Activated CD4-positive, alpha-beta T cell treated with anti-CD3 and anti-CD28 coated beads, Interleukin-2, Interleukin-4, amounts not matched to agents 100 ng/mL and 50 ng/mL, durations not matched to agents 16 hours and 8 hours (primary cell): Measurements from ENCODE around the gene CNGB1.
"Not testable (repeated sequence)": the region's sequence is repeated elsewhere in the genome, so short reads cannot be mapped to it uniquely, and the experiment has no call there.

ENCODE experiments used
- DNase-seq: peaks from one replicate; pipeline ENCODE4 v3.0.0-alpha.2; 2020; ENCODE audit warnings: low spot score

CNGB1 gene

DNA sequence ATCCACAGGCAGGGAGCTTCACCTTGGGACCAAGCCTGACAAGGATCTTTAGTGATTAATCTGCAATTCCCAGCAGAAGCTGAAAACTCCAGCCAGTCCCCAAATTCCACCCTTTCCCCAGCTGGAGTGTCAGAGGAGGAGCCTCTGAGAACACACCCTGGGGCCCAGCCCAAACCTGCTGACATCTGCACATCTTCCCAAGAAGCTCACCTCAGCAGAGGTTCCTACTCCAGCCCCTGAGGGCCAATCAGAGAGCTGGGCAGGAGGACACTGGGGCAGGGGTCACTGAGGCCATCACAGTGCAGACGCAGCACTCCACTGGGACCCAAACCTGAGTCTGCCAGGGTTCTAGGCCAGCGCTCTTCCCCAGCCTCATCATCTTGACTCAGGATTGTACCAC is 44.9 kb downstream of the CNGB1 start:
- DNase-seq, result no peak

GRCh38 chr16:57925310-57925709 is 45.6 kb downstream of the CNGB1 start:
- no peak for DNase-seq

DNA sequence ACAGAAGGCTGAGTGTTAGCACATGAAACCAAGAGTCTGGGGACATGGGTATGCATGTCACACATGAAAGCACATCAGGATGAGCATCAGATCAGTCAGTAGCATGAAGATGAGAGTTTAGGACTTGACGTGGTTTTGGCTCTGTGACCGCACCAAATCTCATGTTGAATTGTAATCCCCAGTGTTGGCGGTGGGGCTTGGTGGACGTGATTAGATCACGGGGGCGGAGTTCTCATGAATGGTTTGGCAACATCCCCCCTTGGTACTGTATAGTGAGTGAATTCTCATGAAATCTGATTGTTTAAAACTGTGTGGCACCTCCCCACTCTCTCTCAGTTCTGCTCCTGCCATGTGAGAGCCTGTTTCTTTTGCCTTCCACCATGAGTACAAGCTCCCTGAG is 46.4 kb downstream of the CNGB1 start:
- no peak for DNase-seq

DNA sequence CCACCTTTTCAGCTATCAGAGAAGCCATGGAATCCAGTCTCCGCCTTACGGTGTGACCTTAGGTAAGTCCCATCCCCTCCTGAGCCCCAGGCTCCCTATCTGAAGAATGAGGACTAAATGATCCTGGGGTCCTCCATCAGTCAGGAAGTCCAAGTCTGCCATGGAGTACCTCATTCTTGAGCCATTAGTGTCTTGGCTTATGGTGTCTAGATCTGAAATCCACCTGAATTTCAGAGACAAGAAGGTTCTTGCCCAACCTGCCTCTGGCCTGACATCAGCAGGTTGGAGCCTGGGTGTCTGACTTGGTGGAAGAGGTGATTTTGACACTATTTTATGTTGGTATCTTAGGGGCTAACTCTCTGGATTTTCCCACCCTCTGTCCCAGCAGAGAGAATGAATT is 47.1 kb downstream of the CNGB1 start:
- DNase-seq, result no peak

DNA sequence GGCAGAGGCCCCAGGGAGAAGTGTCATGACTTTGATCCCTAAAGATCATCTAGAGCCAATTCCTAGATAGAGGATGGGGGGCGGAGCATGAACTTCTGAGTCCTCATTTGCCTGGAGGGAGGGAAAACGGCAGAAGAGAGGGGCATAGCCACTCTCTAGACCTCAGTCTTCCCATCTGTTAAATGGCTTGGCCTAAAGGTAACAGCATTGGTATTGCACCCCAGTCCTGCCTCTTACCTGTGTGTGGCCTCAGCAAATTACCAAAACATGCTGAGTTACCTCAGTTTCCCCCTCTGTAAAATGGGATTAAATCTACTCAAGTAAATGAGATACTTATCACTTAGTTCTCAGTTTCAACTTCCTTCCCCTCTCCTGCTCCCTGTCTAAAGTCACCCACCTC is 47.5 kb downstream of the CNGB1 start:
- no peak for DNase-seq

GRCh38 chr16:57920880-57921229 is 50.1 kb downstream of the CNGB1 start:
- DNase-seq, result no peak

- no peak for DNase-seq
Measured at GRCh38 chr16:57920215-57920879, 50.6 kb downstream of the CNGB1 start.

DNA sequence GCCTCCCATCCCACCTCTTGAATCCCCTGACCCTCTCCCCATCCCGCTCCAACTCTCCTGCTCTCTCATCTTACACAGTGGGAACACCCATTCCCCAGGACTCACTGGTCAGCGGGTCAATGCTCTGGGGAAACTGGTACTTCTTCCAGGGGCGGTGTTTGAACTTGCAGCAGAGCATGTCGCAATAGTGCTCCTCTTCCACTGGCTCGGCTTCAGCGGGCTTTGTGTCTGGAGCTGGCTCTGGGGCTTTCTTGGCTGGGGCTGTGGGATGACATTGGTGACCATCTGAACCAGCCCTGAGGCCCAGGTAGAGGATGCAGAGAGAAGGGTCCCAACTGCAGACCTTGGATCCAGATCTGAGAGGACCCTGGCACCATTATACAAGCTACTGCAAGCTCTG is 51.9 kb downstream of the CNGB1 start:
- DNase-seq, result no peak

DNA sequence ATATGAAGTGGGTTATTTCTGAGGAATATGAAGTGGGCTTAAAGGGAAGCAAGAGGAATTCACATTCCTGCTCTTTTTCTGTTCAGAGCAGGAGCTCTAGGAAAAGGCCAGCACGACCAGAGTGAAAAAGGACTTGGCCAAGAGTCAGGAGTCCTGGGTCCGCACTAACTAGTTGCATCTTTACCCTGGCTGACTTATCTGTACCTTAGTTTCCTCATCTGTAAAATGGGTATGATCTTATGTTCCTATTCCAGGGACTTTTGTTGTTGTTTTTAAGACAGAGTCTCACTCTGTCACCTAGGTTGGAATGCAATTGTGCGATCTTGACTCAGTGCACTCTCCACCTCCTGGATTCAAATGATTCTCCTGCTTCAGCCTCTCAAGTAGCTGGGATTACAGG is 52.5 kb downstream of the CNGB1 start:
- DNase-seq, result no peak

- not testable (repeated sequence) for DNase-seq
Measured at GRCh38 chr16:57917929-57918328, 53.0 kb downstream of the CNGB1 start.

- DNase-seq, result not testable (repeated sequence)
Measured at GRCh38 chr16:57917489-57917888, 53.4 kb downstream of the CNGB1 start.

DNA sequence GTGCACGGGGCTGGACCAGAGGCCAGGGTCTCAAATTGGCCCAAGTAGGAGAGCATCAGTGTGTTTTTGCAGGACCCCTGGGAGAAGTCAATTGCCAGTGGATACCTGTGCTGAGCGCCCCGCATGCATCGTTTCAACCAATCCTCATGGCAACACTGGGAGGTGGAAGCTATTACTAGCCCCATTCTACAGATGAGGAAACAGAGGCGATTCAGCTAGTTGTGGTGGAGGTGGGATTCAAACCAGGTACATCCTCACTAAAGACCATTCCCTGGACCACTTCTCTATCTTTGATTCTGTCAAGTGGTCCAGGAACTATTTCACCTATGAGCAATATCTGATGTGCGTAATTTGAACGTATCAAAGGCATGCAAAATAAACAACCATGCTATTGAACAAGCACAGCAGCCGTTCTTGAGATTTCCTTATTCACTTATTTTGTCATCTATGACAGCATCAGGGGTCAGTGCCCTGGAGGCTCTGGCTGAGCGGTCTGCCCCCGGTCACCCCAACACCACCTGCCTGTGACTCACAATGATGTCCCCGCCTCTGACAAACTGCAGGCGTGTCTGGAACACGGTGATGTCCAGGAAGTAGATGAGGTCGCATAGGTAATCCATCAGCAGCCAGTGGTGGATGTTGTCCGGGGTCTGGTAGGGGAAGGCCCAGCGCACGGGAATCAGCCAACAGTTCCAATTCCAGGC is 54.0 kb downstream of the CNGB1 start:
- DNase-seq, result no peak

GRCh38 chr16:57915811-57916488 is 55.0 kb downstream of the CNGB1 start:
- DNase-seq, result no peak

DNA sequence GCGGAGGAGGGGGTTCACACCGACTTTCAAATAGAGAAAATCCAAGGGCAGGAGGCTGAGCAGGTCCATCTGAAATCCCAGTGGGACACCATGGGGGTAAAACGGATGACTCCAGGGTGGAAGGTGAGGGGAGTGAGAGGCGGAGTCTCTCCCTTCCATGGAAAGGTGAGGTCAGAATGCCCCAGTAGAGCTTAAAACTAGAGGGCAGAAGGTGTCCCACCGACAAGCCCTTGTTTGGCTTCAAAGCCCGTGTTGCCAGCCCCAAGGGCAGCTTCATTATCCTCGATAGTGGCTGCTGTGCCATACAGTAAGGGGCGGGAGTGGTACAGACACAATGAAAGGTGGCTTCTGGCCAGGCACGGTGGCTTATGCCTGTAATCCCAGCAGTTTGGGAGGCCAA is 55.7 kb downstream of the CNGB1 start:
- no peak for DNase-seq

DNA sequence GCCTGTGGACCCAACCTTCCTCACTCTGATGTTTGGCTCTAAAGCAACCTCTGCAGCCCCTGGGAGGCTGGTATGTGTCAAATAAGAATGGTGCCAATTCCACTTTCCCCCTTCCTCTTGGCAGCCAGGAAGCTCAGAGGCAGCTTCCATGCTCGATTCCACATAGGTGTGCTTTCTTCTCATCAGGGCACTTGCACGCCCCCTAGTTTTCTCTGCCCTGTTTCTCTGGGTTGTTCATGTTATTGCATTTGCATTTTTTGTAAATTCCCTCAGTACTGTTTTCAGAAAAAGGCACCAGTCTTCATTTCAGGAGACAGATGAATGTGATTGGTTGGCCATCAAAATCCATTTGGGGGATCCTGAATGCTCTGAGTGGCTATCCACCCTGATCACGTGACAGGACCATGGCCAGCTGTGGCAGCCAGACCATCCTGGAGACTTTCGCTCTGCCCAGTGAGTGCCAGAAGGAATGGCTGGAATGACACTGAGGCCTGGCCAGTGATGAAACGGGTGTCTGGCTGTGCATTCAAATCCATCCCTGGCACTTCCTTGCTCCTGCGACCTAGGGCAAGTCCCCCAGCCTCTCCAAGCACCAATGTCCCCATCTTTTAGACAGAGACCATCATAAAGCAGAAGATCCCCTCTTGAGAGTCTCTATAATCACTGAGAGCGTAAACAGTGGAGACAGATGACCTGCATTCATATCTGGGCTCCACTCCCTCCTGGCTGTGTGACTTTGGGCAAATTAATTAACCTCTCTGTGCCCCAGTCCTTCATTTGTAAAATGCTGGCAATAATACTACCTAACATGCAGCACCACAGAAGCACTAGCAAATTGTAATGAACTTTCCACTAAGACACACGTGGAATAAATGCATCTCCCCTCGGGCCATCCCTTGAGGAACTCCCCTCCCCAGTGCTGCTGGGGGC is 56.4 kb downstream of the CNGB1 start:
- DNase-seq, result no peak

- DNase-seq, result no peak
Measured at GRCh38 chr16:57912529-57913260, 58.2 kb downstream of the CNGB1 start.

GRCh38 chr16:57911743-57912142 is 59.2 kb downstream of the CNGB1 start:
- DNase-seq, result no peak

DNA sequence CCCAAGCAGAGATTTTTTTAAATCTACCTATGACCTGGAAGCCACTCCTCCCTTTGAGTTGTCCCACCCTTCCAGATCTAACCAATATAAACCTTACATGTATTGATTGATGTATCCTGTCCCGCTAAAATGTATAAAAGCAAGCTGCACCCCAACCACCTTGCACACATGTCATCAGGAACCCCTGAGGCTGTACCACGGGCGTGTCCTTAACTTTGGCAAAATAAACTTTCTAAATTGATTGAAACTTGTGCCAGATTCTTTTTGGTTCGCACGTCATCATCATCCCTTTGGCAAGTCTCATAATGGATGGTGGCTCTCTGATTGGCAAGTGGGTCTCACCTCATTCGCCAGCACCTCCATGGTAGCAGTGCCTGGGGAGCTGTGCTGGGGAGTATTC is 60.2 kb downstream of the CNGB1 start:
- DNase-seq, result no peak

- DNase-seq, result no peak
Measured at GRCh38 chr16:57908409-57908987, 62.4 kb downstream of the CNGB1 start.

DNA sequence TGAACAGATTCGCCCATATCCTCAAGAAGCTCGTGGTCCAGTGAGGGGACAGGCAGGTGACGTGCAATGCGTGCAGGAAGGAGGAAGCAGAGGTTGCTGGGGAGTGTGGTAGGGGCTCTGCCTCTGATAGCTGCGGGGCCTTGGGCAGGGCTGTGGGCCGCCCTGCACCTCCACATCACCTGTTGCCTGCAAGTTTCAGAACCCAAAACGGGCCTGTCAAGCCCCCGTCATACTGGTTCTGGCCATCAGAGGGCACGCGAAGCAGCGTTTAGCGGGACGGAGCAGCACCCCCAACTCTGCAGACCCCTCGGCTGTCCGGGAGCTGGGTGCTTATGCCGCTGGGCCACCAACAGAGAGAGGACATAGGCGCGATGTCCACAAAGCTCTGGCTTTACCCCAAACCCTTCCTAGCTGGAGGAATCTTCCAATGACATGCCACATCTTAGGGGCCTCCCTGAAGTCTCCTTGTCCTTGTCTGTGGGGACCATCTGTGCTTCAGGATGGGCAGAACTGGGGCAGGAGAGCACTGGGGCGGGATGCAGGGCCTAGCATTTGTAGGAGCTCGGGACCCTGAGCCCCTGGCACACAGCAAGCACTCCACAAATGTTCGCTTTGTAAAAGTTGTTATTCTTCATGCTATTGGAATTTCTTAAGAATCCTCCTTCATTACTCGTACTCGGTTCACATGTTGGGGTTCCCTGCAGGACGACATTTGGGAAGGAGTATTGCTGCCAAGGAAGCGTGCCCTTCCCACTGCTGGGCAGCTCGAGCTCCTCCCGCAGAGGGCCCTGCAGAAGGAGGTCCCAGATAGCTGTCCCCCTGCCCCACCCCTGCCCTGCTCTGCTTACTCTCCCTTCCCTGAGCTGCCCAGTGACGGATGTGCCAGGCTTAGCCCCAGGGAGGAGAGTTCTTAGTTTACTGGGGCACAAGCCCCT is 64.3 kb downstream of the CNGB1 start:
- DNase-seq, result peak; percentile 9
